ENCODE results near the gene RAB6B.

RAB6B gene

GRCh38 chr3:133840055-133840737 is 55.5 kb downstream of the RAB6B start:
- TF ChIP-seq CTCF (conservative IDR thresholded peaks at IDR 0.05; ENCODE audit: low read depth, low read length): no peak
- DNase-seq (ENCODE audit: low read depth): no peak
- no peak overlapping the region for H3K4me3 ChIP-seq (ENCODE audit: low read depth, low read length)

- no peak for TF ChIP-seq CTCF (conservative IDR thresholded peaks at IDR 0.05; ENCODE audit: low read depth, low read length)
- H3K4me3 ChIP-seq (ENCODE audit: low read depth, low read length): no peak overlapping the region
- no peak for DNase-seq (ENCODE audit: low read depth)
Observed at GRCh38 chr3:133838916-133839800, 56.5 kb downstream of the RAB6B start.

- no peak for TF ChIP-seq CTCF (conservative IDR thresholded peaks at IDR 0.05; ENCODE audit: low read depth, low read length)
- no peak for DNase-seq (ENCODE audit: low read depth)
- no peak overlapping the region for H3K4me3 ChIP-seq (ENCODE audit: low read depth, low read length)
Observed at GRCh38 chr3:133838296-133838789, 57.3 kb downstream of the RAB6B start.

GRCh38 chr3:133837487-133838295 is 58.0 kb downstream of the RAB6B start:
- H3K4me3 ChIP-seq (ENCODE audit: low read depth, low read length): no peak overlapping the region
- no peak for TF ChIP-seq CTCF (conservative IDR thresholded peaks at IDR 0.05; ENCODE audit: low read depth, low read length)
- no peak for DNase-seq (ENCODE audit: low read depth)

GRCh38 chr3:133836497-133837158 is 59.1 kb downstream of the RAB6B start:
- no peak overlapping the region for H3K4me3 ChIP-seq (ENCODE audit: low read depth, low read length)
- DNase-seq (ENCODE audit: low read depth): no peak
- TF ChIP-seq CTCF (conservative IDR thresholded peaks at IDR 0.05; ENCODE audit: low read depth, low read length): no peak

GRCh38 chr3:133835961-133836360 is 59.7 kb downstream of the RAB6B start:
- H3K4me3 ChIP-seq (ENCODE audit: low read depth, low read length): no peak overlapping the region
- TF ChIP-seq CTCF (conservative IDR thresholded peaks at IDR 0.05; ENCODE audit: low read depth, low read length): no peak
- DNase-seq (ENCODE audit: low read depth): no peak
